HCT116 (cell line): ENCODE results near the gene UBE3D. TPM values are rescaled to one million over a fixed set of nuclear protein-coding genes. Genes with fewer than 3 reads are reported as not detected.

Experiments
- ATAC-seq: fragments of 200-7000 bp; cut with Tn5 transposase; 2 replicates; pipeline ENCODE4 v1.9.1; 2020; ENCODE audit warnings: mild to moderate bottlenecking, moderate library complexity
- BruUV-seq: library from RNA; stranded (reverse); fragments of 400-500 nt; replicated peaks from 2 replicates; lab custom pipeline; 2021; lab: Mats Ljungman, UMichigan
- CTCF ChIA-PET: fragments of 300-600 bp; sonication (Branson Sonifier 250); formaldehyde crosslinking; loops from one replicate; lab custom pipeline; 2021; ENCODE audit warnings: antibody characterized with exemption; lab: Charles Lee
- POLR2A ChIA-PET: fragments of 300-600, 350-600 bp; sonication (Branson Sonifier 250); formaldehyde crosslinking; loops from one replicate; lab custom pipeline; 2021; ENCODE audit warnings: antibody characterized with exemption; lab: Charles Lee
- RAD21 ChIA-PET, 2 experiments: fragments of 300-600 bp; sonication (Branson Sonifier 250); formaldehyde crosslinking; loops; one replicate each; lab custom pipeline; 2023; ENCODE audit warnings: low total read pairs in 2 of 2; ENCODE audit not compliant: uncharacterized antibody in 2 of 2, unreplicated experiment in 2 of 2, low non-redundant PET in 1 of 2; lab: Charles Lee
- DNase-seq: peaks from one replicate; pipeline ENCODE4 v3.0.0-alpha.2; 2010; ENCODE audit warnings: low read depth, low spot score
- H2AFZ ChIP-seq: fragments of 200-600 bp; shearing (Covaris generic), sonication (generic); 2 replicates; pipeline ENCODE4 v1.6.1; 2017; ENCODE audit warnings: low read depth, mixed run types, mixed read lengths, antibody characterized with exemption, low read length; ENCODE audit not compliant: poor library complexity, severe bottlenecking
- H3K27ac ChIP-seq: 2 replicates; pipeline ENCODE4 v1.5.1; 2012; ENCODE audit warnings: low read depth, low read length
- H3K27me3 ChIP-seq: fragments of 200-600 bp; sonication (generic); 2 replicates; pipeline ENCODE4 v1.6.1; 2016; ENCODE audit warnings: mixed run types, low read length, mixed read lengths; ENCODE audit not compliant: insufficient read depth
- H3K36me3 ChIP-seq, 2 experiments: fragments of 200-500 bp in 1 of 2; fragments of 200-600 bp in 1 of 2; sonication (Bioruptor generic) in 1 of 2; sonication (generic) in 1 of 2; 2 replicates each; pipeline versions ENCODE4 v1.5.1 to v1.6.1; 2014 to 2016; ENCODE audit warnings: low read length in 2 of 2, inconsistent platforms in 1 of 2, mixed read lengths in 1 of 2, mixed run types in 1 of 2; ENCODE audit not compliant: insufficient read depth in 2 of 2, control insufficient read depth in 1 of 2
- H3K4me1 ChIP-seq, 2 experiments: fragments of 200-600 bp in 1 of 2; sonication (generic) in 1 of 2; 2 replicates each; pipeline versions ENCODE4 v1.5.1 to v1.6.1; 2012 to 2017; ENCODE audit warnings: low read length in 2 of 2, inconsistent platforms in 1 of 2, mild to moderate bottlenecking in 1 of 2, mixed read lengths in 1 of 2, mixed run types in 1 of 2, moderate library complexity in 1 of 2; ENCODE audit not compliant: insufficient read depth in 2 of 2, control insufficient read depth in 1 of 2
- H3K4me2 ChIP-seq: fragments of 200-600 bp; sonication (generic); 2 replicates; pipeline ENCODE4 v1.6.1; 2017; ENCODE audit warnings: mixed run types, low read length, mixed read lengths
- H3K4me3 ChIP-seq, 2 experiments: fragments of 200-600 bp in 1 of 2; sonication (generic) in 1 of 2; replicated peaks in 1 of 2; 2 replicates each; pipeline ENCODE4 v1.5.1; 2011 to 2016; ENCODE audit warnings: low read length in 2 of 2, control low read depth in 1 of 2, low read depth in 1 of 2, mild to moderate bottlenecking in 1 of 2, mixed read lengths in 1 of 2, mixed run types in 1 of 2
- H3K79me2 ChIP-seq: fragments of 200-600 bp; sonication (generic); 2 replicates; pipeline ENCODE4 v1.6.1; 2017; ENCODE audit warnings: mild to moderate bottlenecking, mixed run types, low read length, moderate library complexity, mixed read lengths; ENCODE audit not compliant: insufficient read depth
- H3K9ac ChIP-seq: fragments of 200-600 bp; sonication (generic); 2 replicates; pipeline ENCODE4 v1.6.1; 2016; ENCODE audit warnings: low read length, mixed read lengths
- H3K9me2 ChIP-seq: fragments of 200-600 bp; sonication (generic), shearing (Covaris generic); 2 replicates; pipeline ENCODE4 v1.6.1; 2017; ENCODE audit warnings: mixed run types, mild to moderate bottlenecking, moderate library complexity; ENCODE audit not compliant: insufficient read depth
- H3K9me3 ChIP-seq, 2 experiments: fragments of 200-500 bp in 1 of 2; fragments of 200-600 bp in 1 of 2; sonication (Bioruptor generic) in 1 of 2; sonication (generic) in 1 of 2; 2 replicates each; pipeline ENCODE4 v1.6.1; 2014 to 2017; ENCODE audit warnings: low read length in 2 of 2, mixed read lengths in 2 of 2, inconsistent platforms in 1 of 2, low read depth in 1 of 2, mild to moderate bottlenecking in 1 of 2, mixed run types in 1 of 2, moderate library complexity in 1 of 2; ENCODE audit not compliant: control insufficient read depth in 1 of 2, insufficient read depth in 1 of 2
- H4K20me1 ChIP-seq: fragments of 200-600 bp; sonication (generic), shearing (Covaris generic); 2 replicates; pipeline ENCODE4 v1.6.1; 2017; ENCODE audit warnings: mixed run types, mild to moderate bottlenecking, moderate library complexity; ENCODE audit not compliant: insufficient read depth
- ATF3 ChIP-seq: IDR thresholded peaks from 2 replicates; pipeline ENCODE4 v1.6.1; 2012
- EZH2 ChIP-seq: fragments of 200-600 bp; sonication (generic); IDR thresholded peaks from 2 replicates; pipeline ENCODE4 v1.6.1; 2017; ENCODE audit warnings: antibody characterized with exemption, mixed run types
- EZH2phosphoT487 ChIP-seq: fragments of 200-600 bp; IDR thresholded peaks from 2 replicates; pipeline ENCODE4 v1.6.1; 2018; ENCODE audit warnings: antibody characterized with exemption, borderline replicate concordance
- FOSL1 ChIP-seq: IDR thresholded peaks from 2 replicates; pipeline ENCODE4 v1.6.1; 2012; ENCODE audit warnings: low read depth
- JUND ChIP-seq: IDR thresholded peaks from 2 replicates; pipeline ENCODE4 v1.6.1; 2012
- POLR2A ChIP-seq: IDR thresholded peaks from 2 replicates; pipeline ENCODE4 v1.7.0; 2011; ENCODE audit warnings: borderline replicate concordance; ENCODE audit not compliant: insufficient read depth, insufficient read length; ENCODE audit errors: extremely low read depth
- POLR2AphosphoS5 ChIP-seq: IDR thresholded peaks from 2 replicates; pipeline ENCODE4 v1.6.1; 2011; ENCODE audit warnings: mild to moderate bottlenecking, low read depth, low read length, moderate library complexity
- RAD21 ChIP-seq: IDR thresholded peaks from 2 replicates; pipeline ENCODE4 v1.6.1; 2012; ENCODE audit warnings: low read depth, mild to moderate bottlenecking
- REST ChIP-seq: IDR thresholded peaks from 2 replicates; pipeline ENCODE4 v1.6.1; 2012; ENCODE audit warnings: low read depth
- SIN3A ChIP-seq: IDR thresholded peaks from 2 replicates; pipeline ENCODE4 v1.6.1; 2012; ENCODE audit warnings: low read depth
- YY1 ChIP-seq: IDR thresholded peaks from 2 replicates; pipeline ENCODE4 v1.6.1; 2011; ENCODE audit warnings: low read length, low read depth, moderate library complexity, mild to moderate bottlenecking; ENCODE audit not compliant: insufficient replicate concordance; ENCODE audit errors: extremely low read depth
- ZBTB33 ChIP-seq: IDR thresholded peaks from 2 replicates; pipeline ENCODE4 v1.6.1; 2011; ENCODE audit warnings: mild to moderate bottlenecking, low read length, moderate library complexity; ENCODE audit not compliant: insufficient replicate concordance; ENCODE audit errors: extremely low read depth
- ZFX ChIP-seq: fragments of 450-650 bp; IDR thresholded peaks from 2 replicates; pipeline ENCODE4 v1.6.1; 2017
- ZNF274 ChIP-seq: fragments of 200-500 bp; sonication (Bioruptor generic); IDR thresholded peaks from 2 replicates; pipeline ENCODE4 v1.6.1; 2014; ENCODE audit warnings: mild to moderate bottlenecking, low read depth, low read length, inconsistent platforms
- intact Hi-C: fragments of 100-400 bp; cut with micrococcal nuclease; formaldehyde crosslinking; loops from 2 replicates; pipeline ENCODE4 v1.10.0; 2022
- total RNA-seq: library from RNA; stranded (reverse); gene quantifications from one replicate; pipeline ENCODE4 v1.2.1, GENCODE V29; 2021; ENCODE audit not compliant: unreplicated experiment

The UBE3D gene
- total RNA-seq, 1 experiment from 2014 or later, result 9.0 TPM

DNA sequence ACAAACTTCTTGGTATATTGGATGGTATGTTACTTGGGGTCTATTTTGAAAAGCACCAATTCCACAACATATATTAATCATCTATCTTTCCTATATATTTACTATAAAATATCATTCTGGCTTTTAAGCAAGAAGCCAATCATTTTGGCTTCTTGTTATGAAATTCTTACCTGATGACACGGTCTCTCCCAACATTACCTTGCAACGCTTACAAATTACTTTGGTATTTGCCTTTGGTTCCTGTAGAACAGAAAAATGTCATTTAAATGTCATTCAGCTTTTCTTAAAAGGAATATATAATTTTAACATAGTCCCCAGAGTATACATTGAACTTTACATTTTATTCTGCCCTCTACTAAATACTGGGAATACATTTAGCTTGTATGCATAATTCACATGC is 27.4 kb downstream of the UBE3D start:
- Histone ChIP-seq H2AFZ (no peak overlapping the region), H3K36me3 (peaks cover 0 to 8% of the 10 kb centered on the region in 2 experiments; a peak in 2 of 4 replicates), H3K27ac (no peak overlapping the region), H3K27me3 (no peaks in the 10 kb centered on the region), H3K4me1 (peaks cover 0 to 12% of the 10 kb centered on the region in 2 experiments; a peak in 3 of 4 replicates), H3K4me2 (peak overlapping the region; percentile 33), H3K79me2 (no peaks in the 10 kb centered on the region), H3K9ac (no peak overlapping the region), H3K9me3 (no peaks in the 10 kb centered on the region), H3K4me3 (no peak overlapping the region), H4K20me1 (no peaks in the 10 kb centered on the region), H3K9me2 (no peaks in the 10 kb centered on the region)
- intact Hi-C loops, result no loop called here
- TF ChIP-seq YY1 (no peak), ZNF274 (no peak), RAD21 (no peak), ZFX (no peak), FOSL1 (peak; percentile 8; the same call in 1 of the 2 replicates)
- POLR2A ChIA-PET, result no interaction called here
- CTCF ChIA-PET, result no interaction called here
- BruUV-seq, result no TSS peak
- RAD21 ChIA-PET, result no interaction called here
- DNase-seq (no peak), ATAC-seq (no peak)

GRCh38 chr6:83031689-83032088 is 34.0 kb downstream of the UBE3D start:
- Histone ChIP-seq H3K9me3 (peaks cover 13 to 15% of the 10 kb centered on the region in 2 experiments; a peak in 2 of 4 replicates), H3K27ac (no peak overlapping the region), H3K36me3 (peaks cover 0 to 21% of the 10 kb centered on the region in 2 experiments; a peak in 1 of 4 replicates), H3K27me3 (no peaks in the 10 kb centered on the region), H3K79me2 (no peaks in the 10 kb centered on the region), H4K20me1 (no peaks in the 10 kb centered on the region), H3K4me3 (no peak overlapping the region), H2AFZ (no peak overlapping the region), H3K4me2 (no peak overlapping the region), H3K4me1 (no peaks in the 10 kb centered on the region), H3K9me2 (no peaks in the 10 kb centered on the region), H3K9ac (no peak overlapping the region)
- RAD21 ChIA-PET, result no interaction called here
- intact Hi-C loops, result no loop called here
- BruUV-seq, result no TSS peak
- no peak for TF ChIP-seq RAD21
- TF ChIP-seq REST, result no peak
- TF ChIP-seq ATF3, result no peak
- no peak for TF ChIP-seq EZH2phosphoT487
- TF ChIP-seq SIN3A, result no peak
- TF ChIP-seq ZNF274, result no peak
- no peak for TF ChIP-seq EZH2
- no peak for TF ChIP-seq JUND
- TF ChIP-seq POLR2A, result no peak
- TF ChIP-seq ZBTB33, result no peak
- no peak for TF ChIP-seq POLR2AphosphoS5
- DNase-seq (no peak), ATAC-seq (no peak)
- POLR2A ChIA-PET, result no interaction called here
- CTCF ChIA-PET, result no interaction called here
